Umbilical cord (tissue), 2 donors: Measurements from ENCODE around the gene SOX5. TPM values are rescaled to one million over a fixed set of nuclear protein-coding genes. Genes with fewer than 3 reads are reported as not detected.

Experiments
- DNase-seq: peaks from one replicate; pipeline ENCODE4 v3.0.0-alpha.2; 2015; ENCODE audit warnings: low spot score
- total RNA-seq: library from RNA; depleted of rRNA; stranded (reverse); fragments of >200 nt; gene quantifications from one replicate; pipeline ENCODE4 v1.2.3, GENCODE V29; 2014; ENCODE audit warnings: low replicate concordance; ENCODE audit not compliant: insufficient read depth

SOX5 gene
- total RNA-seq, 1 donor from 2014 or later = 74.4 TPM

DNA sequence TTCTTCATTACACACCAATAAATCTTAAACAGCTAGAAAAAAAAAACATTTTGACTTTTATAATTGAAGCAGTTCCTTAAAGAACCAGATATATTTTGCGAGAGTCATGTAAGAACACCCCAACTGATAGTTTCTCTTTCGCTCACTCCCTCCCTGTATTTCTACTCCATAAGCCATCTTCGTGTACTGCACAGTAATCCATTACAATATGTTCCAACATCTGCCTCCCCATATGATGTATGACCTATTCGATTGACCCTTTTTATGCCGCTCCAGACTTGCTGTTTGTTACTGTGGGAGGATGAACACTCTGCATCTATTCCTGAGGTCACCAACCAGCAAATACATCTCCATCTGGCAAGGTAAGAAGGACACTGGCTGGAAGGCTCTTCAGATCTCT, 331.7 kb downstream of the SOX5 start:
- DNase-seq = no peak

DNA sequence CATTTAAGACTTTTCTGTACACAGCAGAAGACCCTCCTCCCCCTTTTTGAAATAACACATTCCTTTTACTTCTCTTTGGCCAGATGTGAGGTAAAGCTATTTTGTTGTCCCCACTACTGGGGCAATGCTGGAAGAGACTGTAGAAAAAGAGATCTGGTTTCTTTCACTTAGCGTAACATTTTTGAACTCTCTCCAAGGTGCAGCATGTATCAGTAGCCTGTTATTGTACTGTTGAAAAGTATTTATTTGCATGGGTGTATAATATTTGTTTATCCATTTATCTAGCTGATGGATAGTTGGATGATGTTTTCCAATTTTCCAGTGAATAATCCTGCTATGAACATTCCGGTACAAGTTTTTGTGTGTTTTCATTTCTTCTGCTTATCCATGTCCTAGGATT, 335.2 kb downstream of the SOX5 start:
- DNase-seq = peak; percentile 7

- DNase-seq = peak; percentile 66
These were observed 338.1 kb downstream of the SOX5 start for GRCh38 chr12:23611320-23611719.

GRCh38 chr12:23600919-23601318, 348.6 kb downstream of the SOX5 start:
- DNase-seq = no peak

- DNase-seq = no peak
These were observed 352.9 kb downstream of the SOX5 start for GRCh38 chr12:23596568-23596967.

DNA sequence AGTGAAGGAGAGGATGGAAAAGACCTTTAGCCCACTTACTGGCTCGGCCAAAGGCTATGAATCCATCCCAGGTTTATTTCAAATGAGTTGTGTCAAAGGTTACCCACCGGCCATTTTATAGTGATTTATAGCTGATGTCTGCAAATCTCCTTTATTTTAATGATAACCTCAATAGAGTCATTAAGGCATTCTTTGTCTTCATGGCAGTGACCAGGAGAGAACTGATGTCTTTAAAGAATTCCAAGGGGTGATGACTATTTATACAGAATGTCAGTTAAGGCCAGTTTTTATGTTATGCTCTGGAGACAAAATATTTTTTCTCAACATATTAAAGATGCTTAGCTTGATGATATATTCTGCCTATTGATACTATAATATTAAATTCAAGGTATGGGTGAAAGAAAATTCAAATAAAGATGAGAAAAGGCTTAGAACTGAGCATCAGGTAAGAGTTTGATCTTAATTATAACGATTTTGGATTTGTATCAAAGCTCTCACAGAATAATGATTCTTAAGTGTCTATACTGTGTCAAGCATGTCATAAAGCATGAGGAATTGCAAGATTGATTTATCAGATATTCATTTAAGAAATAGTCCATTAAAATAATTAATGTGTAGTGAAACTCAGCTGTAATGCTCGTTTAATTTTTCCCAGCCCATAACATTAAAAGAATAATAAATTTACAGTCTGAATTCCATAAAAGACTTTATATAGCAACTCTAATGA, 361.5 kb downstream of the SOX5 start:
- DNase-seq = no peak

DNA sequence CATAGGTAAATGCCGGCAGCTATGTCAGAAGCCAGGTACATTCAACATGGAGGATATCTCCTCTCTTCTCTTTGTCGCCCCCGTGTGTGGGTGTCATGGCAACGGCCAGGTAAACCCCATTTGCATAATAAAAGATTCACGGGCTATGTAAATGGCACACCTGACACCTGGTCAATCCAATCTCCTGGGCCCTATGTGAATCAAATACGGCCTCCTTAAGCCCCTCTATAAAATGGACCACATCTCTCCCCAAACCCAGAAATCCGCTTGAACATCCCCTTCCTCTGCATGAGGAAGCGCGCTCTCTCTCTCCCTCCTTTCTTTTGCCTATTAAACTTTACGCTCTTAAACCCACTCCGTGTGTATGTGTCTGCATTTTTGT, 363.7 kb downstream of the SOX5 start:
- no peak for DNase-seq

DNA sequence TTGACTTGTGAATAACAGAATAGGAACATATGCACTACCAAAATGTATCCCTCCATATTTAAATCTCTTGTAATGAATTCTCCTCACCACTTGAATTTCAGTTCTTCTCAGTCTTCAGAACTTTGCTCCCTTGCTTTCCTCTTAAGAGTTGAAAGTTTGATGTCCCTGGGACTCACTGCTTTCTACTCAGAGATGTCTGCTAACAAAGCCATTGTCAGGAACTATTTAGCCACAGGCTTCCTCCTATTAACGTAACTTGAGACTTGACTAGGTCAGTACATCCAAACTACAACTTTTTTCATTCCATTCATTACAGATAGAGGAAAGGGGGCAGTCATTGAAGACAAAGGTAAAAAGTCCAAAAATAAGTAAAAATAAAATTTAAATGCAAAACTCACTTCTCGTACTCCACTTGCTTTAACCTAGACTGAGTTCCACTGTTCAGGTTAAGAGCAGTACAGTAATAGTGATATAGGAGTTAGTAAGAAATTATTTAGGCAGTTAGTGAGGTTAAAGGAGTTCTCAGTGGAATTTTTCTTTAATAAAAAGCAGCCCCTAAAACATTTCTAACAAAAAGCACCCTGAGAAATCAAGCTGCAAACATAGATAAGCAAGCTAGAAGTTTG, 364.2 kb downstream of the SOX5 start:
- no peak for DNase-seq

DNA sequence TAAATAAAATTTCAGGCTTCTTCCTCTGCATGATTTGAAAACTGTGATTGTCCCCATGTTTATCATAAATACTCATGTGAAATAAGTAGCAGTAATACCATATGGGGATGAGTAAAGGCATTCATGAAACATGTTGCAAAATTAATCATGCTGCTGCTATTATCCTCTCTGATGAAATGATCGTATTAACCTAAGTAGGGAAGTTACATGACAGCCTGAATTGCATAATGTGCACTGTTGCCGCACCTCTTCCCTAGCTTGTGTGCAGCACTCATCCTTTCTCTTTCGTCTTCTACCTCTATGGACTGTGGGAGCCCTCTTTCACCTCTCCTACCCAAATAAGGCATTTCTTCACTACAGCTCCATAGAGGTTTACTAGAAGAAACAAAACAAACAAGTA, 367.6 kb downstream of the SOX5 start:
- DNase-seq = no peak

DNA sequence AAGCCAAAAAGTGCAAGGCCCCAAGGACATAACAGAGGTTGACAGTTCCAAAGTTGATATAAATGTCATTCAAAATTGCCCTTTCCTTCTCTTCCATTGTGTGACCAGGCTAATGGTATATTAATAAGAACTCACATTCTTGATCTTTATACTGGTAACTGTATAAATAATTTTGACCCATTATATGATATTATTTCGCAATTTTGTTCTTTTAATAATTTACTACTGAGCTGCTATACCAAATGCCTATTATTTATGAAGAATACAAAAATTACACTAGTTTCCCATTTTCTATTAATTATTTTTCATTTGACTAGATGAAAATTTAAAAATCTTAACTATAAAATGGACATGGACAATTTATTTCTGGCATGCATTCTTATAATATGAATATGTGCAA, 370.2 kb downstream of the SOX5 start:
- no peak for DNase-seq

GRCh38 chr12:23576372-23576771, 373.1 kb downstream of the SOX5 start:
- DNase-seq = no peak

GRCh38 chr12:23569356-23569755, 380.1 kb downstream of the SOX5 start:
- DNase-seq = no peak

DNA sequence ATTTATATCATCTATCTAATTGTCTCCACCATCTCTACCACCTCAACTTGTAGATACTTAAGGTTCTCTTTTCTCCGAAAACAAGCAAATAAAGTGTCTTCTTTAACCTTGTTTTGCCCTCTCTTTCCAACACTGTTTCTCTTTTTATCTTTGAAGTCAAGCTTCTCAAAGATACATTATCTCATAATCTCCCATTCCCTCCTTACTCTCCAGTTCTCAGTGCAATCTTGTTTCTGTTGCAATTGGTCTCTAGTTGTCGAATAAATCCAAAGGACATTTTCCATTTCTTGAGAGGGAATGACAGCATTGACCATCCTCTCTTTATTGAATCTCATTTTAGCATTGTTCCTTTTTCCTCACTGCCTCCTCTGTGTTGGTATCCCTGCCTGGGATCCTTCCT, 383.3 kb downstream of the SOX5 start:
- peak; percentile 35 for DNase-seq

DNA sequence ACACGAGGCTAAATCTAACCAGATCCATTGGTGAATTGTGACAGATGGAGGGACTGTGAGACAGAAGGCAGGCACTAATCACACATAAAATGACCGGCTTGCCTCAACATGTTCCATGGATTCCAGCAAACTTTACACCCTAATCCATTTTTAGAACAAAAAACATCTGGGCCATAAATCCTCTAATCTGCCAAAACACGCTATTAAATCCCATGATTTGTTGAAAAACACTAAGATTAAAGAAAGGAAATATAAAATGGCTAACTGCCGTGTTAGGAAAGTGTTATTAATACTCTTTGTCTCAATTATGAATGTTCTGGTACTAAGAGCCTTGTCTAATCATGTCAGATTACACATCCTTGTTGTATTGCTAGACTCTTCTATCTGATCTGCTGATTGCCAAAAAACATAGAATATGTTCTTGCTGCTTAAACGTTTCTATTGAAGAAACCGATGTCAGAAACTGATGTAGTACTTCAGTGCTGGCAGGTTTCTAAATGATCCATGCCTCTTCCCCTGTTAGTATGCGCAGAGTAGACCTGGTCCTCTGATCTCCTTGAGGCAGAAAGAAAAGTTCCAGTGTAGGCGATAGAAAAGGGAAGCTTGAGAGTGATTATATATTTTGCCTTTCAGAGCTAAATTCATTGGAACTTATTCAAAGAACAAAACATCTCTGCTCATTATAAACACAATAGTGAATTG, 384.9 kb downstream of the SOX5 start:
- peak; percentile 91 for DNase-seq

DNA sequence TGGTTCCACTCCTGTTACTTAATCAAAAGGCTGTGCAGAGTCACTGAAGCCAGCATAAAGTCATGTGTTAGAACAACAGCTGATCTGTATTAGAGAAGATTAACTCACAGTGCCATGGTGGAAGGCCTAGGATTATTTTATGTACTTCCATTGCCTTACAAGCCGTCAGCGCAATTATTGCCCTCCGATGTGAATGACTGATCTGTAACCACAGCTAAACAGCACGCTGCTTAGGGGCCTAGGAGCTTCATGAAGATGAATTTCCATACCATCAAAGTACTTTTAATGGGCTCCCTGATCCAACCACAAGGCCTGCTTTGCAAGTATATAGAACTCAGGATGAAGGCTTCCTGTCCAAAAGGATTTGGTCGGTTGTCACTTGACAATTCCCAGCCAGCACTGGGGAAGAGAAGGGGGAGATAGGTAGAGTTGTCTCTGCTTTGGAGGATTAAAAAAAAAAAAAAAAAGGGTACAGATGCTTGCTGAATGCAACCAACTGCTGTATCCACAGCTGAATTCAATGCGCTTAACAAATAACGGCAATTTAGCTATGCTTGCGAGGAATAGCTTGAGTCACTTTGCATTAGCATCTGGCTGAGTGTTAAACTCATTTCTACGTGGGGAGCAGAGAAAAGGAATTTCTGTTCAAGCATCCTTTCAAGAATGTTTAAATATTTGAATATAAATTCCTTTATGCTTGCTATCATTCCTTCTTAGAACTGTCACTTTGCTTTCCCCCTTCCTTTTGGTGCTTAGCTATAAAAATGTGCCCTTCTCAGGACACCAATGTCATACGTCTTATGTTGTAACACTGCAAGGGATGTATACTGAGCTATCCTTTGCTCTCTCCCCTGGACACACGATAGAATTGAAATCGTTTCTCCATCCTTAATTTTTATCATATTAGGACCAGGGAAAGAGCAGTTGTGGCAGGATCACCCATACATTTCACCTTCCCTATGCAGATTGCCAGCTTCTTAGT, 387.8 kb downstream of the SOX5 start:
- DNase-seq = peak; percentile 98

DNA sequence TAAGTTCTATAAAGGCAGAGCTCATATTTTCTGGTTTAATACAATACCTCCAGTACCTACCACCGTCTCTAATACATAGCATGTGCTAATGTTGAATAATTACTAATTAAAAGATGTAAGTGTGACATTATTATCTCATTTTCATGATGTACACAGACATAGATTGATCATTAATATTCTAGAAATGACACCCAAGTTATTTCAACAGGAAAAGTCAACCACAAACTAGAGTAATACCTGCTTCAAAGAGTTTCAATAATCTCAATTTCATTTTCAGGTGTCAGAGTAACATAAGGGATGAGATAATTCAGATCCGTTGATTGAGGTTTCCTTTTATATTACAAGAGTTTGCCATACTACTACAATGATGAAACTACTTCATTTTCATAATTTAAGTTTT, 388.9 kb downstream of the SOX5 start:
- no peak for DNase-seq

GRCh38 chr12:23559268-23559753, 390.2 kb downstream of the SOX5 start:
- no peak for DNase-seq

DNA sequence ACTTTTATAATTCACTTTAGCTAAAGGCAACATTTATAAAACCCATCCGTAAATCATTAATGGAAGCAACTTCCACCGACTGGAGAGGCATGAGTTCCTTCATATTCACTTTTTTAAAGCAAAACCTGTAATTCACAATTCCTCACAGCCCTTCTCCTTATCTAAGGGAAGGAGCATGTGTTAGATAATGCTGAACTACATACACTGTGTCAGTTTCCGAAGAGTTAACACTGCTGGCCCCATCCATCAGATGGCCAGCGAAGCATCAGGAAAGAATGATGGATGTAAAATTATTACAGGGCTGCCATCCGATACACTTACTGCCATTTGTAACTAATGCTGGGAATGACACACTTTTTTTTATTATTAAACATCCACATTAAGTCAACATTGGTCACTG, 392.8 kb downstream of the SOX5 start:
- DNase-seq = no peak

DNA sequence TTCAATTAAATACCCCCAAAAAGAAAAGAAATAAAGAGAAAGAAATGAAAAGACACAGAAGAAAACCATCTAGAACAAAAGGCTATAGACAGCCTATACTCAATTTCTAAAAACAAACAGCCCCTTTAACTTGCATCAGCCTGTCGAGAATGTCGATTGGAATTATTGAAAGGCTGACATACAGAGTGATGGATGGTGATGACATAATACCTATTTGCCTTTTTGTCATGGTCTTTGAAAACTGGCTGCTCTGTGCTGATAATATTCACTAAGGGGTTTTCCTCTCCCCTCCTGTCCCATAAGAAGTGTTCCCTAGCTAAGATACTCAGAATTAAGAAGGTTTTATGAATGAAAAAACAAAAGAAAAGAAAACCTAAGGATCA, 393.7 kb downstream of the SOX5 start:
- no peak for DNase-seq

- DNase-seq = no peak
These were observed 394.2 kb downstream of the SOX5 start for GRCh38 chr12:23555180-23555824.

DNA sequence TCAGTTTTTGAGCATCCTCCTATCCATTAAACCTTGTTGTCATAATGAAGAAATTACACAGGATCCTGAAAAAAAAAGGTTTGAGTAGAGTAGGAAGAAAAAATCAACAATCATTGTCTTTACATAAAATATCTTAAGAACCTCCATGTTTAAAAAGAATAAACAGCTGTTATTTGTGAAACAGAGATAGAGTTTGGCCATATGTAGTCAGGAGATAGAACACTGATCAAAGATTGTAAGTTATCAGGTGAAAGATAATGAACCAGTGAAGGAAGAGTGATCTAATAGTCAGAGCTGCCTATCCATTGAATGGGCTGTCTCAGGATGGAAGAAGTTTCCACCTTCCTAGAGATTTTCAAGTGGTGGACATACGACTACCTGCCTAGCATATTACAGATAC, 397.1 kb downstream of the SOX5 start:
- DNase-seq = no peak
